Neuron (in vitro differentiated cells): ENCODE results near the gene GOLPH3L.
"Not testable (repeated sequence)": the region's sequence is repeated elsewhere in the genome, so short reads cannot be mapped to it uniquely, and the experiment has no call there.

Source experiments
- H2AFZ ChIP-seq: one replicate; pipeline ENCODE4 v1.6.1; 2013; ENCODE audit warnings: low read depth, mild to moderate bottlenecking, inconsistent platforms, low read length, moderate library complexity
- H3K27me3 ChIP-seq: one replicate; pipeline ENCODE4 v1.6.1; 2013; ENCODE audit warnings: low read length; ENCODE audit not compliant: insufficient read depth
- H3K36me3 ChIP-seq: one replicate; pipeline ENCODE4 v1.6.1; 2013; ENCODE audit warnings: low read length; ENCODE audit not compliant: insufficient read depth
- H3K4me1 ChIP-seq: one replicate; pipeline ENCODE4 v1.6.1; 2013; ENCODE audit warnings: low read length; ENCODE audit not compliant: insufficient read depth
- H3K4me3 ChIP-seq: 2 replicates; pipeline ENCODE4 v1.5.1; 2013; ENCODE audit warnings: mild to moderate bottlenecking, low read length, moderate library complexity
- H3K9me3 ChIP-seq: one replicate; pipeline ENCODE4 v1.6.1; 2013; ENCODE audit warnings: low read length

Gene GOLPH3L

DNA sequence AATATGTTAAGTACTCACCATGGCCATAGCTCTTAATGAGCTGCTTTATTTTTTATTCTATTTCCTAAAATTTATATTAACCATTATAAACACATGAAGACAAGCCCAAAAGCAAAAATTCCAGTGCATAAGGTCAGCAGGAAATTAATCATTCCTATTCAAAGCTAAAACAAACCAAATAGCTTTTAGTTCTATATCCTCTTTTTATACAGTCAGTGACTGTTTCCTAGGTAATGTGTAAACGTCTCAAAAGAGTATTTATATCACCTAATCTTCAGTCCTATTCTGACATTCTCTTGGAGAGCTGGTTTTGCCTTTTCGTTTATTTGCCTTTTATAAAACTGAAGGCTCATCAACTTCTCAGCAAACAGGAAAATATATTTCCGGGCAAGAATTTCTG is 4.2 kb downstream of the GOLPH3L start:
- Histone ChIP-seq H3K27me3 (no peaks in the 10 kb centered on the region), H3K9me3 (no peaks in the 10 kb centered on the region), H3K4me3 (no peak overlapping the region), H3K4me1 (peaks cover 11% of the 10 kb centered on the region), H3K36me3 (peaks cover 39% of the 10 kb centered on the region), H2AFZ (no peak overlapping the region)

DNA sequence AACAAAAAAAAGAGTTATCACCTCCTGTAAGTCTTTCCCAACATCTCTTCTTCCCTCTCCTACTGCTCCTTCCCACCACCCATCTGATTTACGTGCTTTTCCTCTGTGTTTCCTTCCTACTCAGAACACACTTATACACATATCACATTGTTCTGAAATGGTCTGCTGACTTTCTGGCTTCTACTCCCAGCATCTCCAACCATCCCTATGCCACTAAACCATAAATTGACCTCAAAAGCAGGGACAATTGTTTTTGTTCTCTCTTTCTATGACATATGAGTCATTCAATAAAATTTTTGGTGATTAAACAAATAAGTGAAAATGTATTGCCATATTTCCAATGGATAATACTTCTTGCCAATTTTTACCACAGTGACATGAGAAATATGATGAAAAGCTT is 8.2 kb downstream of the GOLPH3L start:
- Histone ChIP-seq H3K27me3 (no peaks in the 10 kb centered on the region), H3K4me3 (no peak overlapping the region), H3K4me1 (no peaks in the 10 kb centered on the region), H2AFZ (no peak overlapping the region), H3K9me3 (no peaks in the 10 kb centered on the region), H3K36me3 (peaks cover 39% of the 10 kb centered on the region)

DNA sequence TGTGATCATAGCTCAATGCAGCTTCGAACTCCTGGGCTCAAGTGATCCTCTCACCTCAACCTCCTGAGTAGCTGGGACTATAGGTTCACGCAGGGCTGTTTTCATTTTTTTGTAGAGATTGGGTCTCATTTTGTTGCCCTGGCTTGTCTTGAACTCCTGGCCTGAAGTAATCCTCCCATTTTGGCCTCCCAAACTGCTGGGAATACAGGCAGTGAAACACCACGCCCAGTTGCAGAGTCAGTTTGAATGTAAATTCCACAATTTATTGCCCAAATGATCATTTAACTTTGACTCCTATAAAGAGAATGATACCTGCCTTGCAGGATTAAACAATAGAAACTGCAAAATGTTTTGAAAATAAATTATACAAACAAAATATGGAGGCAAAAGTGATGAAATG is 10.7 kb downstream of the GOLPH3L start:
- Histone ChIP-seq H2AFZ (no peak overlapping the region), H3K4me1 (no peaks in the 10 kb centered on the region), H3K9me3 (no peaks in the 10 kb centered on the region), H3K36me3 (peaks cover 23% of the 10 kb centered on the region), H3K27me3 (no peaks in the 10 kb centered on the region), H3K4me3 (no peak overlapping the region)

DNA sequence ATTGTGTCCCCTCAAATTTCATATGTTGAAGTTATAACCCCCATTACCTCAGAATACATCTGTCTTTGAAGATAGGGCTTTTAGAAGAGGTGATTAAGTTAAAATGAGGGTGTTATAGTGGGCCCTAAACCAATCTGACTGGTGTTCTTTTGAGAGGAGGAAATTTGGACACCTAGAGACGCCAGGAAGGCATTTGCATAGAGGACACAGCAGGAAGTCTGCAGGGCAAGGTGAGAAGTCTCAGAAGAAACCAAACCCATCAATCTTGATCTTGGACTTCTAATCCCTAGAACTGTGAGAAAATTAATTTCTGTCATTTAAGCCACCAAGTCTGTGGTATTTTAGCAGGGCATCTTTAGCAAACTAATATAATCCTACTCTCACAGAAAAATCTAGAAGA is 13.0 kb downstream of the GOLPH3L start:
- H3K27me3 ChIP-seq: no peaks in the 10 kb centered on the region
- H3K36me3 ChIP-seq: peaks cover 18% of the 10 kb centered on the region
- no peaks in the 10 kb centered on the region for H3K9me3 ChIP-seq
- no peak overlapping the region for H3K4me3 ChIP-seq
- H2AFZ ChIP-seq: no peak overlapping the region
- H3K4me1 ChIP-seq: no peaks in the 10 kb centered on the region

DNA sequence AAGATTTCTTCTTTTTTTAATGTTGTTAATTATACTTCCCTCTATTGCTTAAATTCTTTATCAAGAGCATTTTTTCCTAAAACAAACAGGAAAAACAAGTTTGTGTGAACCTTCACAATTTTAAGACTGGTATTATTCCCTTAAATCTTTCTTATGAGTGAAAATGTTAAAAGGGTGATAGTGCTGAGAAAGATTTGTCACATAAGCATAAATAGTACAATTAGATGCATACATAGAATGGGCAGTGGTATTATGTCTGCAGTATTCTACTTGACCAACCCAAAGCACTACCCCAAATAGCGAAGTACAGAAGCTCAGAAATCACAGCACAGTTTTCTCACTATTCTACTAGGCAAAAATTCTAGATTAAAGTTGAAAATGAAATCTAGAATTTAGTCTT is 18.0 kb downstream of the GOLPH3L start:
- no peak overlapping the region for H2AFZ ChIP-seq
- peaks cover 7% of the 10 kb centered on the region for H3K36me3 ChIP-seq
- H3K4me1 ChIP-seq: no peaks in the 10 kb centered on the region
- no peak overlapping the region for H3K4me3 ChIP-seq
- H3K9me3 ChIP-seq: no peaks in the 10 kb centered on the region
- H3K27me3 ChIP-seq: no peaks in the 10 kb centered on the region

DNA sequence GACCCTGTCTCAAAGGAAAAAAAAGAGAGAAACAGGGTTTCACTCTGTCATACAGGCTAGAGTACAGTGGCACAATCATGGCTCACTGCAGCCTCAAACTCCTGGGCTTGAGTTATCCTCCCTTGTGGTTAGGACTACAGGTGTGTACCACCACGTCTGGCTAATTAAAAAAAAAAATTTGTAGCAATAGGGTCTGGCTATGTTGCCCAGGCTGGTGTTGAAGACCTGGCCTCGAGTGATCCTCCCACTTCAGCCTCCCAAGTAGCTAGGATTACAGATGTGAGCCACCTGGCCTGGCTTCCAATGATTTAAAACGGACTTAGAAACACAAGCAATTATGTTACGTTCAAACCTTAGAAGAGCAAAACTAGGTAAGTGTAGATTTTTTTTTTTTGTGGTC is 22.1 kb downstream of the GOLPH3L start:
- no peaks in the 10 kb centered on the region for H3K27me3 ChIP-seq
- H3K9me3 ChIP-seq: no peaks in the 10 kb centered on the region
- H3K36me3 ChIP-seq: peaks cover 7% of the 10 kb centered on the region
- no peak overlapping the region for H2AFZ ChIP-seq
- H3K4me1 ChIP-seq: no peaks in the 10 kb centered on the region
- H3K4me3 ChIP-seq: no peak overlapping the region

DNA sequence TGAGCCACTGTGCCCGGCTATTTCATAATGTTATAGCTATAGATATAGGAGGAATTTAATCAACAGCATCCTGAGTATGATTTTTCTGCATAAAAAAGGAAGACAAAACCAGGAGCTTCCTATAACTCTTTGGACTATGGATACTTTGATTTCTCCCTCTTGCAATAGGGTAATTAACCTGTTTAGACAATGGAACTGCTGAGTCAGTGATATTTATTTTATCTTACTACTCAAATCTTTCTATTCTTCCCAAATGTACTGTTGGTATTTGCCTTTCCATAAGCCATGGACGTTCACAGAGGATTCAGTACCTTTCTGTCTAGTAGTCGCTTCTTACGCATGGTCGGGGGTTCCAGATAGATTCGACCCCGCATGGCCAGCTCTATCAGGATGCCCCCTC is 33.6 kb downstream of the GOLPH3L start:
- Histone ChIP-seq H2AFZ (no peak overlapping the region), H3K4me1 (no peaks in the 10 kb centered on the region), H3K4me3 (no peak overlapping the region), H3K36me3 (peaks cover 32% of the 10 kb centered on the region), H3K9me3 (no peaks in the 10 kb centered on the region), H3K27me3 (no peaks in the 10 kb centered on the region)

DNA sequence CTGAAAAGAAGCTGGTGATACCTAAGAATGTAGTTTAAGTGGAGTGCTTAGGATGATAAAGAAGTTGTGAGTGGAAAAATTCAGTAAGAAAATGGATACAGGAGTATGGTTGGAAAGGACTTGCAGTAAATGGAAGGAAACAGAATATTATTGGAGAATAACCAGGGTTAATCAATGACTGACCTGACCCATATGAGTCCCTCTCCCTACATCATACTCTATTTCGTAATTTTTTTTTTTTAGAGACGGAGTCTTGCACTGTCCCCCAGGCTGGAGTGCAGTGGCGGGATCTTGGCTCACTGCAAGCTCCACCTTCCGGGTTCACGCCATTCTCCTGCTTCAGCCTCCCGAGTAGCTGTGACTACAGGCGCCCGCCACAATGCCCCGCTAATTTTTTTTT is 34.1 kb downstream of the GOLPH3L start:
- Histone ChIP-seq H3K36me3 (peaks cover 32% of the 10 kb centered on the region), H3K27me3 (no peaks in the 10 kb centered on the region), H3K9me3 (no peaks in the 10 kb centered on the region), H3K4me1 (no peaks in the 10 kb centered on the region), H2AFZ (no peak overlapping the region), H3K4me3 (no peak overlapping the region)

DNA sequence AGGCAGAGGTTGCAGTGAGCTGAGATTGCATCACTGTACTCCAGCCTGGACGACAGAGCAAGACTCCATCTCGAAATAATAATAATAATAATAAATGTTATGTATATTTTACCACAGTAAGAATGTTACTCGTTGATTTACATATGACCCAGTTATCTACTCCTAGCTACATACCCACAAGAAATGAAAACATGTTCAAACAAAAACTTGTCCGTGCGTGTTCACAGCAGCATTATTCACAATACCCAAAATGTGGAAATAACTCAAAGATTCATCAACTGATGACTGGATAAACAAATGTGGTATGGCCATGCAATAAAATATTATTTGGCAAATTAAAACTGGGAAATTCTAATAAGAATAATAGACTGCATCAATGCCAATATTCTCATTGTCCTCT is 35.8 kb downstream of the GOLPH3L start:
- H3K4me1 ChIP-seq: no peaks in the 10 kb centered on the region
- H3K36me3 ChIP-seq: peaks cover 32% of the 10 kb centered on the region
- no peaks in the 10 kb centered on the region for H3K27me3 ChIP-seq
- H2AFZ ChIP-seq: no peak overlapping the region
- H3K9me3 ChIP-seq: no peaks in the 10 kb centered on the region
- no peak overlapping the region for H3K4me3 ChIP-seq

DNA sequence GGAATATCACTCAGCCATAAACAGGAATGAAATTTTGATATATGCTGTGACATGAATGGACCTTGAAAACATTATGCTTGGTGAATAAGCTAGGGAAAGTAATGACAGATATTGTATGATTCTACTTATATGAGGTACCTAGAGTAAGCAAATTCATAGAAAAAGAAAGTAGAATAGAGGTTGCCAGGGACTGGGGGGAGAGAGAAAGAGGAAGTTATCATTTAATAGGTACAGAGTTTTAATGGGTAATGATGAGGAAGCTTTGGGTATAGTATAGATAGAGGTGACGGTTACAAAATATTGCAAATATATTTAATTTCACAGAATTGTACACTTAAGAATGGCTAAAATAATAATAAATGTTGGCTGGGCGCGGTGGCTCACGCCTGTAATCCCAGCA is 36.4 kb downstream of the GOLPH3L start:
- H3K4me3 ChIP-seq: no peak overlapping the region
- no peaks in the 10 kb centered on the region for H3K27me3 ChIP-seq
- no peaks in the 10 kb centered on the region for H3K4me1 ChIP-seq
- no peak overlapping the region for H2AFZ ChIP-seq
- H3K36me3 ChIP-seq: peaks cover 29% of the 10 kb centered on the region
- H3K9me3 ChIP-seq: no peaks in the 10 kb centered on the region

DNA sequence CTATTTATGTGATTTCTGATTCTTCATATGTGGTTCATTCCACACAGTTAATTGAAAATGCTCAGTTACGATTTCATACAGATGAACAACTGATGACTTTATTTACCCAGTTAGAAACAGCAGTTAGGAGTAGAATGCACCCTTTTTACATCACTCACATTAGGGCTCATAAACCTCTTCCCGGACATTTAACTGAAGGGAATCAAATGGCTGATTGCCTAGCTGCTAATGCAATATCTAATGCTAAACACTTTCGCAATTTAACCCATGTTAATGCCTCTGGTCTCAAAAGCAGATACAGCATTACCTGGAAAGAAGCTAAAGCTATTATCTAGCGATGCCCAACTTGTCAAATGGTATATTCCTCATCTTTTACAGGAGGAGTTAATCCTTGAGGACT is 39.9 kb downstream of the GOLPH3L start:
- H2AFZ ChIP-seq: not testable (repeated sequence)

DNA sequence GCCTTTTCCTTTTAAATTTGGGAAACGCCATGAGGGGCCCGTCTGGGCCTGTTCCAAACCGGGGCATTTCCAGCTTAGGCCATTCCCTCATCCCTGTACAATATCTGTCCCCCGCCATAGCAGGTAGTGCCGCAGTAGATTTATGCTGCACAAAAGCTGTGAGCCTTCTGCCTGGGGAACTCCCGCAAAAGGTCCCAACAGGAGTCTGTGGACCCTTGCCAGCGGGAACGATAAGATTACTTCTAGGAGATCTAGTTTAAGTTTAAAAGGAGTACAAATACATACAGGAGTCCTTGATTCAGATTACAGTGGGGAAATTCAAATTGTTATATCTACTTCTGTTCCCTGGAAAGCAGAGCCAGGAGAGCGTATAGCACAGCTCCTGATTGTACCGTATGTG is 42.3 kb downstream of the GOLPH3L start:
- not testable (repeated sequence) for H2AFZ ChIP-seq, H3K27me3 ChIP-seq, H3K4me3 ChIP-seq, H3K9me3 ChIP-seq, H3K36me3 ChIP-seq, H3K4me1 ChIP-seq

More for the DNA sequence above, 39.9 kb downstream of the GOLPH3L start:
- not testable (repeated sequence) for H3K4me1 ChIP-seq, H3K4me3 ChIP-seq, H3K9me3 ChIP-seq, H3K27me3 ChIP-seq
- peaks cover 25% of the 10 kb centered on the region for H3K36me3 ChIP-seq

DNA sequence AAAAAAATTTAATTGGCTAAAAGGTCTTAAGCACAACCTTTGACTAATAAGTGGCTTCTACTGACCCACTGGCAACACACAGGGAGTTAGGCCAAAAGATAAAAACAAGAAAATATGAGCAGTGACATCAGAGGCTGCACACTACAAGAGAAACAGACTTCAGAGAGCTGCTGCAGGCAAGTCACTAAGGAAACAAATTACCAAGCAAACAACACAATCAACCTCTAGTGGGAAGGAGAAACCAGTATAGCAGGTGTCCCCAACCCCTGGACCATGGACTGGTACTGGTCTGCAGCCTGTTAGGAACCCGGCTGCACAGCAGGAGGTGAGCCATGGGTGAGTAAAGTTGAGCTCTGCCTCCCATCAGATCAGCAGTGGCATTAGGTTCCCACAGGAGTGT is 46.8 kb downstream of the GOLPH3L start:
- Histone ChIP-seq H3K4me1 (no peaks in the 10 kb centered on the region), H2AFZ (no peak overlapping the region), H3K9me3 (no peaks in the 10 kb centered on the region), H3K4me3 (no peak overlapping the region), H3K36me3 (peaks cover 24% of the 10 kb centered on the region), H3K27me3 (no peaks in the 10 kb centered on the region)

DNA sequence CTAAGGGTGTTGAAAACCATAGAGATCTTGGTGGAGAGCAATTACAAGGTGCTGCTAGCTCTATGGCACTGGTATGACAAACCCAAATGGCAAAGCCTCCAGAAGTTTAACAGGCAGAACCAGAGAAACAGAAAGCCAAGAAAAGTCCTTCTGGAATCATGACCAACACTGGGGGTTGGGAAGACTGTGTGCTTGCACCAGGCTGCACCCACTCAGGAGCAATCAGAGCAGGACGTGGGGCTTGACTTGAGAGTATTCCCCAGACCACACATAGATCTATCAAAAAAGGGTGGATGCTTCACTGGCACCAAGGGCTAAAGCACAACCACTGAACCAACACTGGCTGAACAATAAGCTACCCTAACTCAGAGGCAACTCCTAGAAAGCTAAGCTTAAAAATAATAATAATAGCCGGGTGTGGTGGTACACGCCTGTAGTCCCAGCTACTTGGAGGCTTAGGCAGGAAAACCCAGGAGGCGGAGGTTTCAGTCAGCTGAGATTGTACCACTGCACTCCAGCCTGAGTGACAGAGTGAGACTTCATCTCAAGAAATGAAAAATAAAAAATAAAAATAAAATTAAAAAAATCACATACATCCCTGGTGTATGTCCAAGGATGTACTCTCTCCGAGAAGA is 47.4 kb downstream of the GOLPH3L start:
- Histone ChIP-seq H3K4me3 (no peak overlapping the region), H3K36me3 (peaks cover 27% of the 10 kb centered on the region), H3K4me1 (no peaks in the 10 kb centered on the region), H2AFZ (no peak overlapping the region), H3K27me3 (no peaks in the 10 kb centered on the region), H3K9me3 (no peaks in the 10 kb centered on the region)
